ENCODE measurements around the gene ZNF512B.

ZNF512B gene

GRCh38 chr20:63940472-63941266 lies 29.1 kb downstream of the ZNF512B start:
- Histone ChIP-seq H3K9me3 (ENCODE audit: insufficient read depth, low read length) (no peaks in the 10 kb centered on the region), H3K27me3 (ENCODE audit: low read depth, low read length) (no peaks in the 10 kb centered on the region), H2AFZ (ENCODE audit: low read depth, low read length) (no peak overlapping the region), H3K36me3 (replicated peaks; ENCODE audit: low read depth, low read length) (peaks cover 28% of the 10 kb centered on the region), H3K27ac (ENCODE audit: low read length) (no peak overlapping the region), H3K79me2 (ENCODE audit: low read length) (no peaks in the 10 kb centered on the region; the same call in 1 of the 2 replicates), H3K4me3 (ENCODE audit: low read length) (no peak overlapping the region), H3K4me2 (ENCODE audit: low read length) (no peak overlapping the region), H4K20me1 (ENCODE audit: insufficient read depth, low read length) (peaks cover 30% of the 10 kb centered on the region), H3K9ac (ENCODE audit: low read length) (no peak overlapping the region), H3K4me1 (ENCODE audit: low read length) (no peaks in the 10 kb centered on the region)
- TF ChIP-seq, protein P1, sequence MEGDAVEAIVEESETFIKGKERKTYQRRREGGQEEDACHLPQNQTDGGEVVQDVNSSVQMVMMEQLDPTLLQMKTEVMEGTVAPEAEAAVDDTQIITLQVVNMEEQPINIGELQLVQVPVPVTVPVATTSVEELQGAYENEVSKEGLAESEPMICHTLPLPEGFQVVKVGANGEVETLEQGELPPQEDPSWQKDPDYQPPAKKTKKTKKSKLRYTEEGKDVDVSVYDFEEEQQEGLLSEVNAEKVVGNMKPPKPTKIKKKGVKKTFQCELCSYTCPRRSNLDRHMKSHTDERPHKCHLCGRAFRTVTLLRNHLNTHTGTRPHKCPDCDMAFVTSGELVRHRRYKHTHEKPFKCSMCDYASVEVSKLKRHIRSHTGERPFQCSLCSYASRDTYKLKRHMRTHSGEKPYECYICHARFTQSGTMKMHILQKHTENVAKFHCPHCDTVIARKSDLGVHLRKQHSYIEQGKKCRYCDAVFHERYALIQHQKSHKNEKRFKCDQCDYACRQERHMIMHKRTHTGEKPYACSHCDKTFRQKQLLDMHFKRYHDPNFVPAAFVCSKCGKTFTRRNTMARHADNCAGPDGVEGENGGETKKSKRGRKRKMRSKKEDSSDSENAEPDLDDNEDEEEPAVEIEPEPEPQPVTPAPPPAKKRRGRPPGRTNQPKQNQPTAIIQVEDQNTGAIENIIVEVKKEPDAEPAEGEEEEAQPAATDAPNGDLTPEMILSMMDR (IDR thresholded peaks at IDR 0.05; ENCODE audit: low read depth, low read length), result no peak
- TF ChIP-seq EZH2phosphoT487 (IDR thresholded peaks at IDR 0.05; ENCODE audit: low read depth), result no peak

- Histone ChIP-seq H3K27me3 (ENCODE audit: low read depth, low read length) (no peaks in the 10 kb centered on the region), H3K4me3 (ENCODE audit: low read length) (no peak overlapping the region), H3K27ac (ENCODE audit: low read length) (no peak overlapping the region), H3K4me1 (ENCODE audit: low read length) (no peaks in the 10 kb centered on the region), H4K20me1 (ENCODE audit: insufficient read depth, low read length) (peaks cover 28% of the 10 kb centered on the region), H3K9me3 (ENCODE audit: insufficient read depth, low read length) (no peaks in the 10 kb centered on the region), H3K4me2 (ENCODE audit: low read length) (no peak overlapping the region), H3K79me2 (ENCODE audit: low read length) (no peaks in the 10 kb centered on the region; the same call in 1 of the 2 replicates), H3K36me3 (replicated peaks; ENCODE audit: low read depth, low read length) (peaks cover 28% of the 10 kb centered on the region), H2AFZ (ENCODE audit: low read depth, low read length) (no peak overlapping the region), H3K9ac (ENCODE audit: low read length) (no peak overlapping the region)
- TF ChIP-seq, protein P1 (IDR thresholded peaks at IDR 0.05; ENCODE audit: low read depth, low read length), result no peak
- no peak for TF ChIP-seq EZH2phosphoT487 (IDR thresholded peaks at IDR 0.05; ENCODE audit: low read depth)
Observed at GRCh38 chr20:63940071-63940471, 29.7 kb downstream of the ZNF512B start.

- H3K9me3 ChIP-seq (ENCODE audit: insufficient read depth, low read length), result no peaks in the 10 kb centered on the region
- peaks cover 36% of the 10 kb centered on the region for H3K36me3 ChIP-seq (replicated peaks; ENCODE audit: low read depth, low read length)
- H3K4me2 ChIP-seq (ENCODE audit: low read length), result no peak overlapping the region
- no peak overlapping the region for H2AFZ ChIP-seq (ENCODE audit: low read depth, low read length)
- no peaks in the 10 kb centered on the region; the same call in 1 of the 2 replicates for H3K79me2 ChIP-seq (ENCODE audit: low read length)
- H3K4me3 ChIP-seq (ENCODE audit: low read length), result no peak overlapping the region
- H4K20me1 ChIP-seq (ENCODE audit: insufficient read depth, low read length), result peaks cover 28% of the 10 kb centered on the region
- no peaks in the 10 kb centered on the region for H3K27me3 ChIP-seq (ENCODE audit: low read depth, low read length)
- no peak overlapping the region for H3K9ac ChIP-seq (ENCODE audit: low read length)
- no peak overlapping the region for H3K27ac ChIP-seq (ENCODE audit: low read length)
- TF ChIP-seq EZH2phosphoT487 (IDR thresholded peaks at IDR 0.05; ENCODE audit: low read depth), result no peak
- TF ChIP-seq, protein P1 (IDR thresholded peaks at IDR 0.05; ENCODE audit: low read depth, low read length), result no peak
- H3K4me1 ChIP-seq (ENCODE audit: low read length), result no peaks in the 10 kb centered on the region
Observed at GRCh38 chr20:63939061-63939935, 30.4 kb downstream of the ZNF512B start.

DNA sequence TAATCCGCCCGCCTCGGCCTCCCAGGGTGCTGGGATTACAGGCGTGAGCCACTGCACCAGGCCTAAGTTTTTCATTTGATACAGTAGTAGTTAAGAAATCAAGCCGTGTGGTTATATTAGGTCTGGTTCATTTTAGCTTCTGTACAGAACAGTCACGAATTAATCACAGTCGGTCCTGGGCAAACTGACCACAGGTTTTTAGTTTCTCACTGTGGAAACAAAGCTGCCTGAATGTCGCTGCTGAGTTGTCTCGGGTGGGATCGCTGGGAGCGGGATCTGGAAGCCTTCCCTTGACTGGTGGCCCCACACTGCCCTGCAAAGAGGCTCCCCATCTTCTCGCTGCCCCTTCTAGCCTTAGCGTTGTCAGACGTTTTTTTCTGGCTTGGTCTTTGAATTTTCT lies 32.1 kb downstream of the ZNF512B start:
- no peak for TF ChIP-seq EZH2phosphoT487 (IDR thresholded peaks at IDR 0.05; ENCODE audit: low read depth)
- TF ChIP-seq, protein P1 (IDR thresholded peaks at IDR 0.05; ENCODE audit: low read depth, low read length), result no peak
- no peak overlapping the region for H3K9ac ChIP-seq (ENCODE audit: low read length)
- no peak overlapping the region for H3K4me2 ChIP-seq (ENCODE audit: low read length)
- no peak overlapping the region for H3K27ac ChIP-seq (ENCODE audit: low read length)
- no peak overlapping the region for H3K4me3 ChIP-seq (ENCODE audit: low read length)
- H4K20me1 ChIP-seq (ENCODE audit: insufficient read depth, low read length), result peaks cover 14% of the 10 kb centered on the region
- H3K9me3 ChIP-seq (ENCODE audit: insufficient read depth, low read length), result no peaks in the 10 kb centered on the region
- peaks cover 33% of the 10 kb centered on the region for H3K36me3 ChIP-seq (replicated peaks; ENCODE audit: low read depth, low read length)
- no peaks in the 10 kb centered on the region for H3K4me1 ChIP-seq (ENCODE audit: low read length)
- peaks cover 3% of the 10 kb centered on the region; the same call in 1 of the 2 replicates for H3K79me2 ChIP-seq (ENCODE audit: low read length)
- H2AFZ ChIP-seq (ENCODE audit: low read depth, low read length), result no peak overlapping the region
- H3K27me3 ChIP-seq (ENCODE audit: low read depth, low read length), result no peaks in the 10 kb centered on the region

Data from OCI-LY3 (cell line).